ENCODE data around the gene SH3BP4.

Gene SH3BP4

DNA sequence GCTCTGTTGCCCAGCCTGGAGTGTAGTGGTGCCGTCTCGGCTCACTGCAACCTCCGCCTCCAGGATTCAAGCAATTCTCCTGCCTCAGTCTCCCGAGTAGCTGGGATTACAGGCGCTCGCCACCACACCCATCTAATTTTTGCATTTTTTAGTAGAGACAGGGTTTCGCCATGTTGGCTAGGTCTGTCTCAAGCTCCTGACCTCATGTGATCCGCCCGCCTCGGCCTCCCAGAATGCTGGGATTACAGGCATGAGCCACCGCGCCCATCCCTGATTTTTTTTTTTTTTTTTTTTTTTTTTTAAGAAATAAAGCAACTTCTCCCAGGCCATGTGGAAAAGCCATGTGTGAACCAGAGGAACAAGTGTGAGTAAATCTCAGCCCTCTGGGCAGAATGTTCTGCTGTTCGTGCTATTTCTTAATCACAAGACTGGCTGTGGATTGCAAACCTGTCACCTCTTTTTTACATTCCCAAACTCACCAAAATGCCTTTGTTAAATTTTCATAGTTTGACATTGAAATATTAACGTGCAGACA lies 6.4 kb upstream of the SH3BP4 start:
- DNase-seq = no peak

DNA sequence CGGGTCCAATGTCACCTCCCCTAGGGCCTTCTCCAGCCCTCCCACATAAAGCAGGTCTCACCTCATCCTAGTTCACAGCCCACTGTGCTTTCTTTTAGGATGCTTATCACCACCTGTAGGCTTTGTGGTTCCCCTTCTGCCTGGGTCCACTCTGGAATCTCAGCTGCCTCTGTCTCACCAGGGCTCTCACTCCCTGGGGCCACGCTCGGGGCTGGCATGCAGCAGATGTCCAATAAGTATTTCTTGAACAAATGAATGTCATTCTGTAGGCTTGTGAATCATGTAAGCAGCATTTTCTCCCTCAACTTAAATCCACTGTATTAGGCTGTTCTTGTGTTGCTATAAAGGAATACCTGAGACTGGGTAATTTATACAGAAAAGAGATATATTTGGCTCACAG lies 4.3 kb upstream of the SH3BP4 start:
- DNase-seq = no peak

DNA sequence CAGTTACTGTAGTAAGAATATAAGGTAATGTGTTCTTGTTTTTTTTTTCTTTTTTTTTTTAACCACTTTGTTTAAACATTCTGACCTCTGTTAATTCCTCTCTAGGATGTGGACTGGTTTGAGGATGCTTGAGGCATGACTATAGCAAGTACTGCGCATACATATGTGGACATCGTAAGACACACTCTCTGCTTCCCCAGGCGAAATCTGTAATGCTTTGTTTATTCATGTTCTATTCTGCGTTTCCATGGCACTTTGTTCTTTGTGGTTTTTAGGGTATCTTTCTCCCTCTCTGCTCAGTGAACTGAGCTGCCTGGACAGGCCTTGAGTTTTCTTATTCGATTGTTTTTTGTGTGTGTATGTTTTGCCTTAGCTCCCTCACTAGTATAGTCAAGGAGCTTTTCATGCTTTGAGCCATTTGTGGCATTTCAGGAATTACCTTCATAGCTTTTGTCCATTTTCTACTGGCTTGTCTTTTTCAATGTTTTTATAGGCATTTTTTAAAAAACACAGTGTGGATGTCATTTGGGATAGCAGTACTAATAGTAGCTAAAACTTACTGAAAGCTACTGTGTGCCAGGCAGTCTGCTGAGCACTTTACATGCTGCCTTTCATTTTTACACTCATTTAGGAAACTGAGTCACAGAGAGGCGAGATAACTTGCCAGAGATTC lies 1.9 kb upstream of the SH3BP4 start:
- DNase-seq = no peak

DNA sequence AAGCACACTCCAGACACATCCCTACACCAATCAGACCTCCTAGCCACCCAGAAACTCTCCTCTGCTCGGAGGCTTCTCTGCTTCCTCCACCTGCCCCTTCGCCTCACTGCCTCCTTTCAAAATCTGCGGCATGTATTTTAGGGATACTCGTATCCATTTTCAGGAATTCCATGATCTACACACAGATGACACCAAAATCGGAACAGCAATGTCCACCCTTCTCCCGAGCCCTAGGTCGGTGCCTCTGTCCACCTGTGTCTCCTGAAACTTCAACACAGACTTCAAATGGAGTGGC lies 1.4 kb upstream of the SH3BP4 start:
- DNase-seq = no peak

DNA sequence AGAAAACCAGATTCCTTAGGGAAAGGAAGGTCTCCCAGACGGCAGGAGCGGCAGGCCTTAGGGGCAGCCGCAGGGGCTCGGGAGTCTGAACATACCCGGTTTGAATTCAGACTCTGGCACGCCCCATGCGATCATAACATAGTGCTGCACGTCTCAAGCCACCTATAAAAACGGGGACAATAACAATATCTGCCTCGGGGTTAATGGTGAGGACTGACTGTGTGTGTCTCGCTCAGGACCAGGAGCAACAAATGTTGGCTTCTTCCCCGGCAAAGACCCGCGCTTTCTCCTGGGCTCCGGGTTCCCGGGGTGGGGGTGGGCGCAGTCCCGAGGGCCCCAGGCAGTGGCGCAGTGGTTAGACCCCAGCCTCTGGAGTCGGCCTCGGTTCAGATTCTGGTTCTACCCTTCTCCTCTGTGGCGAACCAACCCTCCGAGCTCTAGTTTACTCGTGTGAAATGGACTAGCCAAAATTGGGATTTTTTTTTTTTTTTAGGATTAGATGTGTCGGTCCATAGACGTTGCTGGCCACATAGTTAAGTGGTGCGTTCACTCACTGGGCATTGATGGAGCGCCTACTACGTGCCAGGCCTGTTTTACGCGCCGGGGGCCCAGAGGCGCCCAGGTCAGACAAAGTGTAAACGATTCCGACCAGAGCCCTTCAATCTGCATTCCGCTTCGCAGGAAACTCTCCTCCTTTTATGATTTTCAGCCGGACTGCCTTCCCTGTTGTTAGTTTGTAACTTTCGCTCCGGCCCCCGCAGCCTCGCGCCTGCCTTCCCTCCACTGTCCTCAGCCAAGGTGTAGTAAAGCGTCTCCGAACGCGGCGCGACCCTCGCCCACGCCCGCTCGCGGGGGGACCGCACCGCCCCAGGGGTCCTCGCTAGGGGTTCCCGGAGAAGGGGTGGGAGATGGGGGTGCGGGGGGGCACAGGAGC lies 820 bp upstream of the SH3BP4 start:
- DNase-seq = peak; percentile 40

DNA sequence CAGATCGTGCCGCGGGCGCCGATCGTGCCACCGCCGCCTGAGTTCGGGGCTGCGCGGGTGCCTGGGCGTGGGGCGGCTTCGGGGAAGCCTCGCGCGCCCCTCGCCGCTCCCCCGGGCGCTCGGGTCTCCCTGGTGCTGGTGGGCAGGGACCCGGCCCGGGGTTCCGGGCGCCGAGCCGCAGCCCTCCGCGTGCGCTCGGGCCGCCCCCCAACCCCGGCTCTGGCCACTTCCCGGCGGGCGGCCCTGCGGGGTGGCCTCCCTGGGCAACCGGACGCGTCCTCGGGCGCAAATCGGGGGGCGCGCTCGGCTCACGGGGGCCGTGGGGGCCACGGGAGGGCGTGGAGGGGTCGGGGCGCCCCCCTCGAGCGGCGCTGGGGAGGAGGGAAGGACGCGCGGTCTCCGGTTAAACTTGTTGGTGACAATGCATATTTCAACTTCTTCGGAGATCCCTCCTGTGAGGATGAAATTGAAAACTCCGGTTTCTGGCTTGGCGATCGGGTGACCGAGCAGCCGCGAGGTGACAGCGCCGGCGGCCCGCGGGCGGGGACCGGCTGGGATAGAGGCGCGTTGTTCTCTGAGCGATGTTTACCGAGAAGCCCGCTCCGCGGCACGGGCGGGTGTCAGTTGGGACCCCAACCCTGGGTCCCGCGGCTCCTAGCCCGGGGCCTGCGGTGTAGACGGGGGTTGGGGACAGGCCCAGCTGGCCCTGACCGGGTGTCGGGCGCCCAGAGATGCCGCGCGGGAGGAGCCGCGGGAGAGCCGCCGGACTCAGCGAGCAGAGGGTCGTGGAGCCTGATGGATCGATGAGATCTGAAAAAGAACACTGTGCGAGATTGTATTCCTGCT lies 676 bp downstream of the SH3BP4 start:
- peak; percentile 41 for DNase-seq

DNA sequence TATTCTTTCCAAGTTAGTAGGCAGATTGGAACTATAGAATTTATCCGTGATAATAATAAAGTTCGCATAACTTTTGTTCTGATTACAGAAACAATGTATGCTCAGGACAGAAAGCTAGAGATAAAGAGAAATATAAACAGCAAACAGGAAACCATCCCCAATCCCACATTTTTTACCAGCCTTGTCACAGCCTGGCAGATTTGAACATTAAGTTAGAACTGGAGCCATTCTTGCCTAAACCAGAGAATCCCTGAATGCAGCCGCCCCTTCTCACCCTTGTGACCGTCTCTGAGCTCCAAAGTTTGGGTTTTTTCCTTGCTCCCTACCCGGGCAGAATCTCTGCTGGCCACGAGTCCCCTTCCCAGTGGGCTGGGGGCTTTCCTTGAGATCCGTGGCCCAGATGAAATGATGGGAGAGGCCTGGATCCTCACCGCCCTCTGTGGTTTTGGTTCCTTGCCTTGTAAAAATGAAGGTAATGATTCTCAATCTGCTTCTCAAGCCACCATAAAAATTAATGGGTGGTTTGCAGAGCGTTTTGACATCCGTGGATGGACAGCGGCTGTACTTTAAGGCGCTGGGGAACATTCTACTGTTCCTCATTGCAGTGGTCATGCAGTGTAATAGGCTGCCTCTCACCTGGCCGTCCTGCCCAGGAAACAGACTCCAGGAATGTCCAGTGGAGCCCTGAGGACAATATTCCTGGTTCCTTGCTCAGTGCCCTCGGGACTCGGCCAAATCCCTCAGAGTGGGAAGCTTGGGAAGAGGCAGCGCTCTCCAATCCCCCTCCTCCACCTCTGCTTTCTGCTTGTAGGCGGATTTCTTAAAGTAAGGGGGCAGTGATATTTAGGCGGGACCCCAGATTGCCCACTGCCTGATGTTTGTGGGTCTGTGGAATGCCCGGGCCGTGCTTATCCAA lies 1.6 kb downstream of the SH3BP4 start:
- peak; percentile 60 for DNase-seq

DNA sequence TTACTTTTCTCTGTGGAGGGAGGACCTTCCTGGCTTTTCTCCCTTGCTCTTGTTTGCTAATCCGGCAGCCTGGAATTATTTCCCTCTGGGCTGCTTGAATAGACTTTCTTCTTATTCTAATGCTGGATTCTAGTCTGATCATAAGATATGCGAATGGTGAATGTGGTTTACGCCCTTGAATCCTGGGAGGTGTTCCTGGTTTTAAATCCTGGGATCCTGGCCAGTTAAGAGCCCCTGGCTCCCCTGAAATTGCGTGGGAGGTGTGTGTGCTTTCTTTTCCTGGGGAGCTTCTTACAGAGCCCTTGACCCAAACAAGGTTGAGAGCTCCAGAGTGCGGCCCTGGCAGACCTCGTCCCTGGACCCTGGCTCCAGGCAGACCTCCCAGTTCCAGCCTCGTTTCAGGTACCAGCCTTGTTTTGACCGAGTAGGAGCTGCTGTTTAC lies 2.8 kb downstream of the SH3BP4 start:
- DNase-seq = no peak

DNA sequence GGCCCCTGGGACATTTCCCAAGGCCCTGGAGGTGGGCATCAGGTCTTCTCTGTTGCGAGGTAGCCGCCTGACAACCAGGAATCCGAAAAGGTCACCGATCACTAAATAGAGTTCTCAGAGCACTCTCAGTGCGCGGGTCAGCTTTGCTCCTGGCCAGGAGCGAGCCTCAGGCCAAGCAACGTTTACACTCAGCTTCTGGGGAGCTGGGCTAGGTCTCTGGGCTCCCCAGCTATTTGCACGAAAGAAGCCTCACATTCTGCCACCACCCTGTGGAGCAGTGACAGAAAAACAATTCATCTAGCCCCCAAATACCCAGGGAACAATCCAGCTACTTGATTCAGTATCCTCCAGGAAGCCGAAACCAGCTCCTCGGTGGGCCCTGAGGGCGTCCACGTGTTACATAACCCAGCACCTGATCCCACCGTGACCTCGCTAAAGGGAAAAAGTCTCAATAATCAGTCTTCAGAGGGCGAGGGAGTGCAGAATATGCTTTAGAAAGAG lies 3.3 kb downstream of the SH3BP4 start:
- no peak for DNase-seq

DNA sequence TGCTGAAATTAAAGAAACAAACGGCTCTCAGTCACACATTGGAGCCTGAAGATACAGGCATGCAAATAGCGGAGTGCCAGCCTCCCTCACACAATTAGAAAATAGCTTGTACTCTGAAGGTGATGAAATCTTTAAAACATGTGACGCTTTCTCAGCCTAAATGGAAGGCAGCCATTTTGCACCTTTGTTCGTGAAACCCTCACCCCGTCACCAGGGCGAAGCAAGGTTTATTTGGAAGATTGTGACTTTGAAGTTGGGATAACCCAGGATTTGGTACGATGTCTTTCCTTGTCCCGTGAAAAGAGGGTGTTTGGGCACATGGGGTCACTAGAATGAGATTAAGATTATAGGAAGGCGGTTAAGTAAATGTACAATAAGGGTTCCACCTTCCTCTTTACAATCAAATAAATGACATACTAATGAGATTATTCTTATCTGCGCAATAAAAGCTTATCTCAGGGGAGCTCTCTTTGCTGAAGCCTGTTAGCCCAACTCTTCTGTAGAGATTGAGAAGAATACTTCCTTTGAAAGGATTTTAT lies 4.2 kb downstream of the SH3BP4 start:
- DNase-seq = peak; percentile 84

DNA sequence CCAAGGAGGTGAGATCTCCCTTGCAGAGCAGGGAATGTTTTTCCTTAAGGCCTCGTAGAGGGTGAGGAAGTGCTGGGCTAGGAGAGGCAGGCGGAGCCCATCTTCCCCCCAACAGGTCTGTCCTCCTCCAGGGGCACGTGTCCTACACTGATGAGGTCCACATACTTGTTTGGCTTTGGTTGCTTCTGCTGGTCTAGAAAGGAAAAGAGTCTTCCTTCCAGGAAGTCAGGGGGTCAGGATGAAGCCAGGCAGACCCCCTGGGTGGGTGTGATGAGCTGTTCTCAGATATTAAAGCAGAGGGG lies 6.0 kb downstream of the SH3BP4 start:
- no peak for DNase-seq

DNA sequence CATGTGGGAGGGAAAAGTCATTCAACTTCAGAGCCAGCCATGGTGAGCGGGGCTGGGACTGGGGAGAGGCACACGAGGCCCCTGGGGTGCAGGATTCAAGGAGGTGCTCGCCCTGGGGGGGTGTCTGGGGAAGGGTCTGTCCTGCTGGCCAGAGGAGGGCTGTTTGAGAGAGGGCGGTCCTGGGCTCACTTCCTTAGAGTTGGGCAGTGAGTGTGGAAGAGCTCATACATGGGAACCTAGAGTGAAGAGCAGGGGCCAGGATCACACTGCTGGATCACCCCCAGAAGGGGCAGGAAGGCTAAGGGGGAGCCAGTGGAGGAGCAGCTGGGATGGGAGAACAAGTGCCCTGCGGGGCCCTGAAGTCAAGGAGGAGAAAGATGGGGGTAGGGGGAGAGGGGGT lies 6.5 kb downstream of the SH3BP4 start:
- DNase-seq = no peak

DNA sequence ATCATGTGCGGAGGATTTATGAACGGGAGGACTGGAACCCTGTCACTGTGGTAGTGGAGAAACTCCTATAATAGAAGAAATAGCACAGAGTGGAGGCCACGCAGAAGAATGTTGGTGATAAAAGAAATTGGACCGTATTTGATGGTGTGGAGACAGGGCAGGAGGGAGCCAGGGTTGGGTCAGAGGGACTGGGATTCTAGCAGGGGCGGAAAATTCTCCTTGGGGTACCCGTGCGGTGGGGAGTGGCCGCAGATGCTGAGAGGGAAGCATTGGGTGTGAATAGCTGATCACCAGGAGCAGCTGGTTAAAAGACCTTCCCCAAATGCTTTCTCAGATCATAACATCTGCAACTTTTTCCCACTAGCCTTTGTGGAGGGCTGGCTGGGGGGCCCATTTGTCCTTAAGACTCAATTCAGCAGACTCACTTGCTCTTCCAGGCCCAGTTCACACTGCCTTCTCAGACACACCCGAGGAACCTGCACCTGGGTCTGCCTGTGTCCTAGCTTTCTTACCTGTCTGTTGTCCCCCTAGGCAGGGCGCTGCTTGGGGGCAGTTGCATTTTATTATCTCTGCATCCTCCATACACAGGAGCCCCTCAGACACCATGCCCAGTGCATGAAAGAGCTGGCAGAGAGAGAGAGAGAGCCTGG lies 7.1 kb downstream of the SH3BP4 start:
- DNase-seq = no peak

DNA sequence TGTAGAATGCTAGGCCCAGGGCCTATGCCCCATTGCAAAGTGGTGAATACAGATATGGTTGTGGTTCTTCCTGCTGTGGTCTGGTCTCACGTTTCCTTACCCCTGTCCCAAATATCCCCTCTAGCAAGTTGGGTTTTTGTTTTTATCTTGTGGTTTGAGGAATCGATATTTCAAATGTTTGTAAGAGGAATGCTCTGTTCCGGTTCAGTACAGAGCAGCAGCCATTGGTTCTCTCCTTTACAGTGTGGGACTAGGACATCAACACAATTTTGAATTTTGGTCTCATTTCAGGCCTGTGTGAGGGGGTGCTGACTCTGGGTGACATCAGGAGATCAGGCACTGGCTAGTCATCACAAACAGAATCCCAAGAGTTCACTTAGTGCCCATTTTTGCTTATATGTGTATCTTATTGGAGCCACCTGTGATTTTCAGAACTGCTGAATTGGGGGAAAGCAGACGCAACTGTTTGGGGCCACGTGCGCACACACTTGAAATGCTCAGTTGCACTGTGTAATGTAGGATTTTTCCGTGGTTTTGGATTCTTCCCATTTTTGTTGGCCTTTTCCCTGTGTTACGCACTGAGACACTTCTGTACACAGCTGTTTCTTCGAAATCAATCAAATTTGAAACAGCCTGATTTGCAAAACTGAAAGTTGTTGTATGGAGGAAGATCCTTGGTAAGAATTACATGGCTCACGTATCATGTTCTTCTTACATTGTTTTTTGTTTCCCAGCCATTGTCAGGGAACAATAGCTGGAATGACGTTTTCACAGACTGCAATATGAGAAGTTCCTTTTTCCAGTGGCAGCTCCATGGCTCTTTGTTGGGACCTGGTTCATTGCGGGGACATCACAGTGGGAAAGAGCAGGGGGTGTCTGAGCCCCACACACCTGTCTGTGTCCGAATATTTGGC lies 8.6 kb downstream of the SH3BP4 start:
- no peak for DNase-seq

DNA sequence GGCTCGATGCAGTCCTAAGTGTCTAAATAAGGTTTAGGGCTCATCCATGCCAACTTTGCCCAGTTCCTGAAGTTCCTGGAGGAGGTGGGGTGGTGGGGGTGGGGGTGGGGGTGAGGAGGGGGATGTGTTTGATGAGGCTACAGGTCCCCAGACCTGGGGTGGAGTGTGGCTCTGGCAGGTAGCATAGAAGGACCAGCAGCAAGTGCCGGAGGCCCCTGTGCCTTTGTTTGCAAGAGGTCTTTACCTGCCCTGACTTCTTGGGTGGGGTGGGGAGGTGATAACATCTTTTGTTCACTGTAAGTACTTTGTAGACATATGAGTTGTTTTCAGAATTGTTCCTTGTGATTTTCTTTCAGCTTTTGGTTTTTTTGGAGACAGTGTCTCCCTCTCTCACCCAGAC lies 10.0 kb downstream of the SH3BP4 start:
- DNase-seq = no peak

DNA sequence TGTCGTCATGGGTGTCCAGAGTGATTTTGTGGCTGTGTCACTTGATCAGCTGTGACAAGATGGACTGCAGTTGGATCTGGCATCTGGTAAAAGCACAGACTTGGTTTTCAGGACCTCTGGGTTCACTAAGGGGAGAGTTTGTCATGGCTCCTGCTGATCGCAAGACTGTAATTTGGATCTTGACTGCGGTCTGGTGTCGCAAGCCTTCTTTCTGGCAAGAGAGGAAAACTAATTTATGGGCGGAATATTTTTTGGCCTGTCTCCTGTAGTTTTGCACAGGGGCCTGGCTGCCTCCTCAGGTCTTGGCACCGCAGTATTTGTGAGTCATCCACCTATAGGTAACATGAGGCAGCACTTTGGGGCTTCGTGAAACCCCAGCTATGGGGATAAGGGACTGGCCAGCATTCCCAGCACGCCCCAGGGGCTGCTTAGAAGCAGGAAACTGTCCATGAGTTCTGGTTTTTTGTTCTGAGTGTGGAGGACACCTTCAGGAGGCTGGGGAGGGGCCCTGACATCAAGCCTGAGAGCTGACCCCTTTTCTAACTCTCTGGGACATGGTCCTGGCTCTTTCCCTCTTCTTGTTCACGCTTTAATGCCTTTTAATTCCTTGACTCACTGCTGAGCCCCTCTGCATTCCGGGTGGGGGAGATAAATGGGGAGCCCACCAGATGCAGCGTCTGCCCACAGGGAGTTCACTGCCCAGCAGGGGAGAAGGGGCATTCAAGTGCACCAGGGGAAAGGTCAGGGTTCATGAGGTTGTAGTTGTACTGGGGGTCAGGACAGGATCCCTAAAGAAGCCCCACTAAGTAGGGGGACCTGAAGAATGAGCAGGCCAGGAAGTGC lies 12.2 kb downstream of the SH3BP4 start:
- no peak for DNase-seq

DNA sequence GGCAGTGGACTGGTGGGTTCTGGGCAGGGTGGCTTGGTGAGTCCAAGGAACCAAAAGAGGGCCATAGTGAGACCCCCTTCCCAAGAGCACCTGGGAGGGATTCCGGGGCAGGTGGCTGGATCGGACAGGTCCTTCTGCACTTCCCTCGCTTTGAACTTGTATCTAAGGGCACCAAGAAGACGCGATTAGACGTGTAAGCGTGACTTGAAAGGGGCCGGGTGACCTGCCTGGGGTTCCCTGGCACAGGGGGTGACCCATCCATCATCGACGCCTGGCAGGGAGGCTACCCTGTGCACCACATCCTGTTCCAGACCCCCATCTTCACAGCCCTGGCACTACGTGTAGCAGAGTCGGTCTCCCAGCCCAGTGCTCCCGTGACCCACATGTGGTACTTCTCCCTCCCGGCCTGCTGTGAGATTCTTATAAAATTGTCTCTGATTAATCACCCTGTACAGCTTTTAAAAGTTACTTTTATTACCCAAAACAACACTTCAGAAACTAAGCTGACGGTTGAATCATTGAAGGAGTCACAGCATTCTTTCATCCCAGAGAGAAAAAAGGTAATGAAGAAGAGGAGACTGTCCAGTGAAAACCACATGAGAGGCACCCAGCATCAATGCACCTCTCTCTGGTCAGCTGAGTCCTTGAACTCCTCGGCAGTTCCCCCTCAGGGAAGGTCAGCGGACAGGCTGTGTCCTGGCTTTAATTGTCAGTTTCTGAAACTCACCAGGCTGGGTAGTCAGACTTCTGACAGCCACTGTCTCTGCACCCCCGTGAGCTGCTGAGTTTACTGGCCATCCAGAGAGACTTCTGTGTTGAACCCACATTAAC lies 13.0 kb downstream of the SH3BP4 start:
- DNase-seq = no peak

DNA sequence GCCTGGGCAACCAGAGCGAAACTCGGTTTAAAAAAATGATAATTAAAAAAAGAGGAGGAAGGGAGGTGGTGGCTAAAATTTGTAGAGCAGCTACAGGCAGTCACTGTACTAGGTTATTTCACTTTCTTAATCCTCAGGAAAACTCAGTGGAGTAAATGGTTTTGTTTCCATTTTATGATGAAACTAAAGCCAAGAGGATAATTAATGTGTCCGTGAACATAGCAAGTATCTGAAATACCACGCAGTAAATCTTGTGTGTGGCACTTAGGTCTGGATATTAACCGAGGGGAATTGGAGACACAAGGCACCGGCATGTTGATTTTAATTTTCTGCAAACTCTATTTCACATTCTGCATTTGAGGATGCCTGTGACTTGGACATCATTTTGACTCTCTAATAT lies 14.5 kb downstream of the SH3BP4 start:
- DNase-seq = no peak
